ENCODE data around the gene NR2C2. TPM values are rescaled to one million over a fixed set of nuclear protein-coding genes. Genes with fewer than 3 reads are reported as not detected.

NR2C2 gene
- total RNA-seq, 2 experiments from 2014 or later = 35.9 to 62.1 TPM

GRCh38 chr3:14913071-14913925 is 34.1 kb upstream of the NR2C2 start:
- Histone ChIP-seq H3K79me2 (ENCODE audit: insufficient read depth, low read depth, low read length) (no peaks in the 10 kb centered on the region), H3K4me3 (ENCODE audit: low read depth, low read length, poor library complexity, severe bottlenecking) (no peak overlapping the region), H3K9me2 (ENCODE audit: insufficient read depth, low read length) (no peaks in the 10 kb centered on the region), H4K20me1 (ENCODE audit: insufficient read depth, low read length) (no peaks in the 10 kb centered on the region), H3K9me3 (ENCODE audit: low read length) (no peaks in the 10 kb centered on the region), H2AFZ (ENCODE audit: low read length) (no peak overlapping the region), H3K27ac (ENCODE audit: low read depth, low read length, poor library complexity, severe bottlenecking) (no peak overlapping the region), H3K4me1 (ENCODE audit: insufficient read depth, low read length, poor library complexity, severe bottlenecking) (no peaks in the 10 kb centered on the region), H3K4me2 (ENCODE audit: low read length) (no peak overlapping the region), H3K36me3 (ENCODE audit: insufficient read depth, low read length) (no peaks in the 10 kb centered on the region)
- no TSS peak for BruUV-seq (replicated peaks)
- ChIA-PET POLR2A (interaction anchor here (1.0 kb wide), 1 partner anchor 280 kb away, joined by 4 read pairs; no protein-coding TSS in a partner anchor), CTCF (ENCODE audit: unreplicated experiment) (interaction anchor here (0.6 kb wide), 1 partner anchor 526 kb away, joined by 3 read pairs; no protein-coding TSS in a partner anchor)
- intact Hi-C loops (cut with micrococcal nuclease; ENCODE audit: unreplicated experiment) = no loop called here
- DNase-seq (ENCODE audit: low spot score) = no peak
- TF ChIP-seq CTCF (conservative IDR thresholded peaks at IDR 0.05; ENCODE audit: low read length) (no peak), EZH2phosphoT487 (IDR thresholded peaks at IDR 0.05; ENCODE audit: borderline replicate concordance, low read depth, low read length) (no peak)

- H3K9me3 ChIP-seq (ENCODE audit: low read length) = no peaks in the 10 kb centered on the region
- H3K4me2 ChIP-seq (ENCODE audit: low read length) = no peak overlapping the region
- TF ChIP-seq CTCF (conservative IDR thresholded peaks at IDR 0.05; ENCODE audit: low read length) (peak; percentile 41), EZH2phosphoT487 (IDR thresholded peaks at IDR 0.05; ENCODE audit: borderline replicate concordance, low read depth, low read length) (no peak)
- POLR2A ChIA-PET = interaction anchor here (1.0 kb wide), 1 partner anchor 281 kb away, joined by 4 read pairs; no protein-coding TSS in a partner anchor
- H3K4me1 ChIP-seq (ENCODE audit: insufficient read depth, low read length, poor library complexity, severe bottlenecking) = no peaks in the 10 kb centered on the region
- no peak for DNase-seq (ENCODE audit: low spot score)
- H3K4me3 ChIP-seq (ENCODE audit: low read depth, low read length, poor library complexity, severe bottlenecking) = no peak overlapping the region
- H2AFZ ChIP-seq (ENCODE audit: low read length) = no peak overlapping the region
- CTCF ChIA-PET (ENCODE audit: unreplicated experiment) = no interaction called here
- no peaks in the 10 kb centered on the region for H3K9me2 ChIP-seq (ENCODE audit: insufficient read depth, low read length)
- no peaks in the 10 kb centered on the region for H3K36me3 ChIP-seq (ENCODE audit: insufficient read depth, low read length)
- no TSS peak for BruUV-seq (replicated peaks)
- no peaks in the 10 kb centered on the region for H3K79me2 ChIP-seq (ENCODE audit: insufficient read depth, low read depth, low read length)
- H3K27ac ChIP-seq (ENCODE audit: low read depth, low read length, poor library complexity, severe bottlenecking) = no peak overlapping the region
- intact Hi-C loops (cut with micrococcal nuclease; ENCODE audit: unreplicated experiment) = no loop called here
- no peaks in the 10 kb centered on the region for H4K20me1 ChIP-seq (ENCODE audit: insufficient read depth, low read length)
These were observed 33.2 kb upstream of the NR2C2 start for GRCh38 chr3:14913926-14914778.

Data from OCI-LY7 (cell line).